Measurements from ENCODE around the gene GPRIN1. TPM values are rescaled to one million over a fixed set of nuclear protein-coding genes. Genes with fewer than 3 reads are reported as not detected.
"Not testable (repeated sequence)": the region's sequence is repeated elsewhere in the genome, so short reads cannot be mapped to it uniquely, and the experiment has no call there.

GPRIN1 gene
- total RNA-seq, 1 donor from 2014 or later: 4.5 TPM

DNA sequence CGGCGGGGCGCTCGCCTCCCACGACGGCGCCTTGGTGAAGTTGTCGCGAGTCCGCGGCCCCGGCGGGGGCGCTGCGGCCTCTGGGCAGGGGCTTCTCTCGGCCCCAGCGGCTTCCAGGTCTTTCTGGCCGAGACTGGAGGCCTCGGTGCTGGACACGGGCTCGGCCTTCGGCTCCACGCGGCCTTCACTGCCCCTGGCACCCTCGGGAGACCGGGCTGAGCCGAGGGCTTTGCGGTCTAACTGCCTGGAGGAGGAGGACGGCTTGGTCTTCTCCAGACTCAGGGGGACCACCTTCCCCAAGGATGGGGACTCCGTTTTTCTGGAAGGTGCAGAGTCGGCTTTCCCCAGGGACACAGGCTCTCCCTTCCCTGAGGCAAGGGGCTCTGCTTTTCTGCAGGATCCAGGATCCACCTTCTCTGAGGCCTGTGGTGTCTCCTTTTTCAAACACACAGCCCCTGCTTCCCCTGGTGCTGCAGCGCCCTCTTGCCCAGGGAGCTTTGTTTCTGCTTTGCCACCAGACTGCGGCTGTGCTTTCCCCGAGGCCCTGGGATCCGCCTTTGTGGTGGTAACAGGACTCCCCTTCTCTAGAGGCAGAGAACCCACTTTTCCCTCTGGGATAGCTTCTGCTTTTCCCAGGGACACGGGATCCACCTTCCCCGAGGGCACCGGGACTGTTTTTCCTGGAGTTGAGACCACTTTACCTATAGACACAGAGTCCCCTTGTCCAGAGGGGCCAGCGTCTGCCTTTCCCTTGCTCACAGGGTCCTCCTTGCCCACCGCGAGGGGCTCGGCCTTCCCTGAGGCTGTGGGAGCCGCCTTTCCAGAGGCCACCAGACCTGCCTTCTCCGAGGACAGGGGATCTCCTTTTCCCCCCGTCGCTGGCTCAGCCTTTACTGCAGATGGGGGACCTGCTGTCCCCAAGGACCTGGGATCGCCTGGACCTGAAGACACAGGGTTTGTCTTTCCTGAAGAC is 12.3 kb downstream of the GPRIN1 start:
- no peak for DNase-seq (ENCODE audit: low read depth in 2 of 2)

DNA sequence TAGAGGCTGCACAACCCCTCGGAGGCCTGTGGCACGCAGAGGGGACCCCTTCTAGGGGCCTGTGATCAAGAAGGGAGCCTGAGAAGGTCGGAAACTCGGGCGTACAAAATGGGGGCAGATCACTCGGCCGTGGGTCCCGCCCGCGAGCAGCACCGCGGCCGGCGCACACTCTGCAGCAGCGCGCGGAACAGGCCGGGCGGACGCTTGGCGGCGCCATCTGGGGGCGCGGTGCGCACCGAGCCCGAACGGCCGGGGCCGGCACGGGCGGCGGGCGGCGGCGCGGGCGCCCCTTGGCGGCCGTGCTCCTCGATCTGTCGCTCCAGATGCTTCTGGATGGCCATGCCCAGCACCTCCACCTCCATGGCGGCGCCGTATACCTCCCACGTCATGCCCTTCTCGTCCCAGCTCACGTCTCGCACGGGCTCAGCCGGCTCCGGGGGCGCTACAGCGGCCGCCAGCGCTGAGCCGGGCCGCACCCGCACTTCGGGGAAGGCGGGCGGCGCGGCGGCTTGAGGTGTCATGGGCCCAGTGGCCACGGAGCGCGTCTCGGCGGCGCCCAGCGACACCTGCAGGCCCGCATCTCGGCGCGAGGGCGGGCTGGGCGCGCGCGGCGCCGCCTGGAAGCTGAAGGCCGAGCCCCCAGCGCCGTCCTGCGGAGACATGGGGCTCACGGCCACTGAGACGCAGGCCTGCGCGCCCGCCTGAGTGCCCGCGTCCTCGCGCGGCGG is 13.1 kb downstream of the GPRIN1 start:
- DNase-seq (ENCODE audit: low read depth in 2 of 2): peak; percentile 7 to 72

DNA sequence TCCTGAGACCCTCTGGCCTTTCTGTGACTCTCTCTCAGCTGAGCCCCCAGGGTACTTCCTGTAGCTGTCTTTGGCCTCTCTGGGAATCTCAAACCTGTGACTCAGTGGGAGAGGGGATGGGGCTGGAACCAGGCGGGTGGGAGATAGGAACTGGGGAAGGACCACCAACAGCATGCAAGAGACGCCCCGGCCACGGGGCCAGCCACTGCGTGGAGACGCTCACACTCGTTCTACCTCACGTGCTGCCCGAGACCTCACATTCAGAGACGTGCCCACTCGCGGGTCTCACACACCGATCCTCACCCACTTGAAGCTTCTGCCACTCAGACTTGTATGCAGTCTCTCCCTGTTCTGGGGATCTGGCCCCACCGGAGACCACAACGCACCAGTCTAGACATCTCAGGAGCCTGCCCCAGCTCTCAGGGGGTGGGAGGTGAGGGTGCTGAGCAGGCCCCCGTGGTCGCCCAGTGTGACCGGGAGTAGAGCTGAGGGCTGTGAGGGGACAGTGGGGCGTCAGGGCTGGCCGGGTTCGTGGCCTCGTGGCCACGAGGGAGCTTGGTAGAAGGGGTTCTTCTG is 13.8 kb downstream of the GPRIN1 start:
- no peak for DNase-seq (ENCODE audit: low read depth in 2 of 2)

DNA sequence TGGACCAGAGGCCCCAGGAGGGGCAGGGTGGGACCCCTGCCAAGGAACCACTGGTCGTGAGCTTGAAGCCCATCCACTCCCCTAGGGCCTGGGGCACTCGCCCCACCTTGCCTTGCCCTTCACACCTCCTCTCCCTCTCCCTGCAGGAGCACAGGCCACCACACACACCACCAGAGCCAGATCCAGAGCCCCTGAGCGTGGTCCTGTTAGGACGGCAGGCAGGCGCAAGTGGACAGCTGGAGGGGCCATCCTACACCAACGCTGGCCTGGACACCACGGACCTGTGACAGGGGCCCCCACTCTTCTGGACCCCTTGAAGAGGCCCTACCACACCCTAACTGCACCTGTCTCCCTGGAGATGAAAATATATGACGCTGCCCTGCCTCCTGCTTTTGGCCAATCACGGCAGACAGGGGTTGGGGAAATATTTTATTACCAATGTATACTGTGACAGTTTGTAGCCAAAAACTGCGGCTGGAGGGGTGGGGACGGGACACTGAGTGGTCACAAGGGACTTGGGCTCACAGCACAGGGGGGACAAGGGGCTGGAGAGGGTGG is 14.5 kb downstream of the GPRIN1 start:
- DNase-seq (ENCODE audit: low read depth in 2 of 2): no peak

DNA sequence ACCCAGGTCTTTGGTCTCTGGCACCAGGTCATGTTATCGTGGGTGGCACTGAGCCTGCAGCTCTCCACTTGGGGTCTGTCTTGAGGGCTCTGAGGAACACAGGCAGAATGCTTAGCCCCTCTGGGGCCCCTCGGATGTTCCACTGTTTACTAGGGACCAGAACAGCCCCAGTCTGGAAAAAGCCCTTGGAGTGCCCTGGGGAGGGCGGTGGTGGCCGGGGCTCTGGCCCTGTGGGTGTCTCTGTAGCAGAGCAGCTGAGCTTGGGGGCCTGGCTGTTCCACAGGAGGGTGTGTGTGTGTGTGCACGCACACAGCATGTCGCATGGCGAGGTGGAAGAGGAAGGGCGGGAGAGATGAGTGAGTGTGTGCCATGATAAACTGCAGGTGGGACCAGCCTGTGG is 15.4 kb downstream of the GPRIN1 start:
- no peak for DNase-seq (ENCODE audit: low read depth in 2 of 2)

DNA sequence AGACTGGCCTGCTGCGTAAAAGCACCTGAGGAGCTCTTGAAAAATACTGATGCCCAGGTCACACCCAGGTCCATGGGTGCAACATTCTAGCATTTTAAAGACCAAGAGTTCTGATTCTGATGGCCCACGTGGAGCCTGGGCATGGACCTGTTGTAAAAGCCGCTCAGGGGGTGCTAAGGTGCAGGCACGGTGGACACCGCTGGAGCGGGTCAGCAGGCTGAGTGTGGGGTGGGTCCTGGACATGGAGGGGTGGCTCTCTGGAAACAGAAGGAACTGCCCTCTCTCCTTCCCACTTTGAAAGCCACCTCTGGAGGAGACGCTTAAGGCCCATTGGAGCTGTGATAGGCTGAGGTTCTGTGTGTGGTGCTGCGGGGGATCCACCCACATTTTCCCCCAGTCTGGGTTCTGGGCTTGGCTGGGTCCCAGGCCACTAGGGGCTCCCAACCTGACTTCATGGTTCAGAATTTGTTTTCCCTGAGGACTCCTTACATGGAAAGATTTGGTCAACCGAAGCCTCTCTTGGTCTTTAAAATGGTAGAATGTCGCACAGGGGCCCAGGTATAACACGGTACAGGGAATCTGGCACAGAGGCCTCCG is 16.6 kb downstream of the GPRIN1 start:
- DNase-seq (ENCODE audit: low read depth in 2 of 2): no peak

DNA sequence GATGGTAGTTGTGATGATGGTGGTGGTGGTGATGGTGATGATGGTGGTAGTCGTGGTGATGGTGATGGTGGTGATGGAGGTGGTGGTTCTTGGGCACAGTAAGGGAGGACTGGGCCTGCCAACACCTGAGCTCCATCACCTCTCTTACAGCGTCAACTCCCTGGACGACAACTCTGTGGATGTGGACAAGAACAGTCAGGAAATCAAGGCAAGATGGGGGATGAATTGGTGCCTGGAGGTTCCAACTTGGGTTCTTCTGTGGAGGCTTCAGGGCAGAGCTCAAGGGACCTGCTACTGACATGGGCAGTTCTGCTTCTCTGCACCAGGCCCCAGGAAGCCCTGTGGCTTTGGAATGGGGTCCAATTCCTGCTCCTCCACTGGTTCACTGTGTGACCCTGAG is 17.4 kb downstream of the GPRIN1 start:
- no peak for DNase-seq (ENCODE audit: low read depth in 2 of 2)

DNA sequence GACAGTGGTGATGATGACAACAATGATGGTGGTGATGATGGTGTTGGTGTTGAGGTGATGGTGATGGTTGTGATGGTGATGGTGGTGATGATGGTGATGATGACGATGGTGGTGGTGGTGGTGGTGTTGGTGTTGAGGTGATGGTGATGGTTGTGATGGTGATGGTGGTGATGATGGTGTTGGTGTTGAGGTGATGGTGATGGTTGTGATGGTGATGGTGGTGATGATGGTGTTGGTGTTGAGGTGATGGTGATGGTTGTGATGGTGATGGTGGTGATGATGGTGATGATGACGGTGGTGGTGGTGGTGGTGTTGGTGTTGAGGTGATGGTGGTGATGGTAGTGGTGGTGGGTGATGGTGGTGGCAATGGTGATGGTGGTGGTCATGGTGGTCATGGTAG is 18.3 kb downstream of the GPRIN1 start:
- not testable (repeated sequence) for DNase-seq (ENCODE audit: low read depth in 2 of 2)

DNA sequence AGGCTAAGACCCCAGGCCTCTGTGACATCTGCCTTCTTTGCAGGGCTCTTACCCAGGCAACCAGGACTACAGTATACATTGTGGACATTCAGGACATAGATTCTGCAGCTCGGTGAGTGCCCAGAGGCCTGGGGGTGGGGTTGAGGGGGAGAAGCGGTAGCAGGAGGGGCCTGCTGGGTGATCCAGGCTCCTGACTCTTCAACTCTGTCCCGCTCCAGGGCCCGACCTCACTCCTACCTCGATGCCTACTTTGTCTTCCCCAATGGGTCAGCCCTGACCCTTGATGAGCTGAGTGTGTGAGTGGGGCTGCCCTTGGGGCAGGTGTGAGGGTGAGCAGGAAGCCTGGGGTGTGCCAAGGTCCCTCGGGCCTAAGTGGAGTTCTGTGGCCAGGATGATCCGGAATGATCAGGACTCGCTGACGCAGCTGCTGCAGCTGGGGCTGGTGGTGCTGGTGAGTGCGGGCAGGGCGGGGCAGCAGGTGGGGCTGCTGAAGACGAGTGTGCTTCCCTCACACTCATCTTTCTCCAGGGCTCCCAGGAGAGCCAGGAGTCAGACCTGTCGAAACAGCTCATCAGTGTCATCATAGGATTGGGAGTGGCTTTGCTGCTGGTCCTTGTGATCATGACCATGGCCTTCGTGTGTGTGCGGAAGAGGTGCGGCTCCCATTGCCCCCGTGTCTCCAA is 19.8 kb downstream of the GPRIN1 start:
- no peak for DNase-seq (ENCODE audit: low read depth in 2 of 2)

DNA sequence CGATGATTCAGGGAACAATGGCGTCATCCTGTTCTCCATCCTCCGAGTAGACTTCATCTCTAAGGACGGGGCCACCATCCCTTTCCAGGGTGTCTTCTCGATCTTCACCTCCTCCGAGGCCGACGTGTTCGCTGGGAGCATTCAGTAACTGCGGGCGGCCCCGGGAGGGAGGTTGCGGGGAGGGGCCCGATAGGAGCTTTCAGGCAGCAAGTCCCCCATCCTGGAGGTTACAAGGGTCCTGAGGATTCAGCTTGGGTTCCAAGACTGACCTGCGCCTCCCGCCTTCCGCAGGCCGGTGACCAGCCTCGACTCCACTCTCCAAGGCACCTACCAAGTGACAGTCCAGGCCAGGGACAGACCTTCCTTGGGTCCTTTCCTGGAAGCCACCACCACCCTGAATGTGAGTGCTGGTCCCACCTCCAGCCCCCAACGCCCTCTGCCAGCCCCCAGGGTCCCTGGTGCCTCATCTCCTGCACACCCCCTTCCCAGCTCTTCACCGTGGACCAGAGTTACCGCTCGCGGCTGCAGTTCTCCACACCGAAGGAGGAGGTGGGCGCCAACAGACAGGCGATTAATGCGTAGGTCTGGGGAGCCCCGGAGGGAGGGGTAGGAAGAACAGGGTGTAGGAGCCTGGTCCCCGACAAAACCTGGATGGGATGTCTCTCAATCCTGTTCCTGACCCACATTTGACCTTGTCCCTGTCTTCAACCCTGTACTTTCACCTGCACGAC is 20.8 kb downstream of the GPRIN1 start:
- no peak for DNase-seq (ENCODE audit: low read depth in 2 of 2)

DNA sequence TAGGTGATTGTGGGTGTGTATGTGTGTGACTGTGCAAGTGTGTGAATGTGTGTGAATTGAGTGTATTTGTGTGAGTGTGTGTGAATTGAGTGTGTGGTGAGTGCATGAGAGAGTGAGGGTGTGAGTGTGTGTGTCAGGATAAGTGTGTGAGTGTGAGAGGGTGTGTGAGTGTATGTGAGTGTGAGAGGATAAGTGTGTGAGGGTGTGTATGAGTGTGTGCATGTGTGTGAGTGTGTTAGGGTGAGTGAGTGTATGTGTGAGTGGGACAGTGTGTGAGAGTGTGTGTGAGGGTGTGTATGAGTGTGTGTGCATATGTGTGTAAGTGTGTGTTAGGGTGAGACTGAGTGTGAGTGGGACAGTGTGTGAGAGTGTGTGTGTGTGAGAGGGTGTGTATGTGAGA is 21.7 kb downstream of the GPRIN1 start:
- DNase-seq (ENCODE audit: low read depth in 2 of 2): no peak

DNA sequence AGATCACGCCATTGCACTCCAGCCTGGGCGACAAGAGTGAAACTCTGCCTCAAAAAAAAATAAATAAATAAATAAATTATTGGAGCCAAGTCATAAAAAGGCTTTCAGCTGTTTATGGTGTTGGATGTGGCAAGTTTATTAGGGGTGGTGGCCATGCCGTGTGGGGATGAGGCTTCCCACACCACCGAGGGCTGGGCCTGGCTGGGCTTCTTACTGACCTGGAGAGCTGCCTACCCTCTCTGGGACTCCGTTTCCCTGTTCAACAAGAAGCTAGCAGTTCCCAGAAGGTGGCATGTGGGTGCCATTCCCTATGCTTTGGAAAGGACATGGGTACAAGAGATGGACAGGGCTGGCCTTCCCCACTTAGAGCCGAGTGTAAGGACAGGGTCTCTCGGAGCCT is 22.6 kb downstream of the GPRIN1 start:
- DNase-seq (ENCODE audit: low read depth in 2 of 2): no peak

DNA sequence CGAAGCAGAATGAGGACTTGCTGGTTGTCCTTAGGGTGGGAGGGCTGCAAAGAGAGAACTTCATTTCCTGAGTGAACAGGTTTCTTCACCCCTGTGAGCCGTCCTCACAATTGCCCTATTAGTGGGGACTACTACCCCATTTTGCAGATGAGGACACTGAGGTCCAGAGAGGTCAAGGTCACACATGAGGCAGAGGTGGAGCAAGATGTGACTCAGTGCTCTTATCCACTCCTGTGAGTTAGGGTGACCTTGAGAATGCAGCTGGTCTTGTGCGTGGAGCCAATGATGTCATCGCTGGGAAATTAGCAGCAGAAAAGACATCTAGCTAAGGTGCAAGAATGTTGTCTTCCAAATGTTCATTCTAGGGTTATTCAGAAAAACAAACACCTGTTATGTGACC is 26.9 kb downstream of the GPRIN1 start:
- DNase-seq (ENCODE audit: low read depth in 2 of 2): no peak

DNA sequence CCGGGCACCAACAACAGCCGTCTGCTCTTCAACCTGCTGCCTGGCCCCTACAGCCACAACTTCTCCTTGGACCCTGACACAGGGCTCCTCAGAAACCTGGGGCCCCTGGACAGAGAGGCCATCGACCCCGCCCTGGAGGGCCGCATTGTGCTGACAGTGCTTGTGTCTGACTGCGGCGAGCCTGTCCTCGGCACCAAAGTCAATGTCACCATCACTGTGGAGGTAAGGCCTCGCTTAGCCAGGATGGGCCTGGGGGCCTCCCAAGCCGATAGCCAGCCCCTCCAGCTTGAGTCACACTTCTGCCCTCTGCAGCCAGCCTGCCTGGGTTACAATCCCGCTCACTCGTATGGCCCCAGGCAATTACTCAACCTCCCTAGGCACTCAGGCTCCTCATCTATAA is 28.6 kb downstream of the GPRIN1 start:
- no peak for DNase-seq (ENCODE audit: low read depth in 2 of 2)

DNA sequence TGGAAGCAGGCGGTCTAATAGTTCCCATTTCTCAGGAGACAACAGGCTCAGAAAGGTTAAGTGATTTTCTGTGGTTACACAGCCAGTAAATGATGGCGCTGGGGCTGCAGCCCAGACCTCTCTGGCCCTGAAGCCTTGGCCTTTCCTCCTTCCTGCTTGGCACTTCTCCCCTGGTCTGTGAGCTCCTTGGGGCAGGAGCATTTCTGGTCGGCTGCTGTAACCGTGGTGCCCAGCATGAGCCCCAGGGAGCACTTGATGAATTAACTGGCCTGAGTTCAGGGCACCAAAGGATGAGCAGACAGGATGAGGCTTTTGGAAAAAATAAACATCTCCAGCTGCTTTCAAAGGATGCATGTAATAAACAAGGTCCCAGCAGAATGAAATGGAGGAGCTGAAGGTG is 30.6 kb downstream of the GPRIN1 start:
- no peak for DNase-seq (ENCODE audit: low read depth in 2 of 2)

DNA sequence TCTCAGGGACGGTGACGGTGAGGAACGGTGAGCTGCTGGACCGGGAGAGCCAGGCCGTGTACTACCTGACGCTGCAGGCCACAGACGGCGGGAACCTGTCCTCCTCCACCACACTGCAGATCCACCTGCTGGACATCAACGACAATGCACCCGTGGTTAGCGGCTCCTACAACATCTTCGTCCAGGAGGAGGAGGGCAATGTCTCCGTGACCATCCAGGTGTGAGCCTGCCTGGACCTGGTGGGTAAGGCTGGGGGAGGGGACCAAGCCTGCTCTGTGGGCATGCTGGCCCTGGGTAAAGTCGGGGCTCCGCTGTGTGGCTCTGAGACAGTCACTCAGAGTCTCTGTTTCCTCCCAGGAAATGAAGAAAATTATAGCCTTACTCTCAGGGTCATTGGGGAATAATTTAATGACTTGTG is 31.6 kb downstream of the GPRIN1 start:
- DNase-seq (ENCODE audit: low read depth in 2 of 2): peak; percentile 48 to 66

DNA sequence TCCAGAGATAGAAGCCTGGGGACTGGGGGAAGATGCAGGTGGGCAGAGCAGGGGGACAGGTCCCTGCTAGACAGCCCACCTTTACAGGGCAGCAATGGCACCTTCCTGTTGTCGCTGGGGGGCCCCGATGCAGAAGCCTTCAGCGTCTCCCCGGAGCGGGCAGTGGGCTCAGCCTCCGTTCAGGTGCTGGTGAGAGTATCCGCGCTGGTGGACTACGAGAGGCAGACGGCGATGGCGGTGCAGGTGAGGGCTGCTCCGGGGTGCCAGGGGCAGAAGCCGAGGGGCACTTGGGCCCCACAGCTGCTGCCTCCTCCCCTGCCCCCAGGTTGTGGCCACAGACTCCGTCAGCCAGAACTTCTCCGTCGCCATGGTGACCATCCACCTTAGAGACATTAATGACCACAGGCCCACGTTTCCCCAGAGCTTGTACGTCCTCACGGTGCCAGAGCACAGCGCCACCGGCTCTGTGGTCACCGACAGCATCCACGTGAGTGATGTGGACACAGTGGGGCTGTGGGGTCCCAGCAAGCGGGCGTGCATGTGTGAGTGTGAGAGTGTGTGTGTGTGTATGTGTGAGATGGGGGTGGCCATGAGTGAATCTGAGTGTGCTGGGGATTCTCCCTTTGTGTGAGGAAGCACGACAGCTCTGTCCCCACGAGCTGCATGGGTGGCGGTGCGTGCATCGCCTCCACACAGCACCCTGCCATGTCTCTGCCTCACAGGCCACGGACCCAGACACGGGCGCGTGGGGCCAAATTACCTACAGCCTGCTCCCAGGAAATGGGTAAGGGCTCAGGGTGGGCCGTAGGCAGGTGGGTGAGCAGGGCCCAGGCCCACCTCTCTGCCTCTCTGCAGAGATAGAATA is 32.4 kb downstream of the GPRIN1 start:
- DNase-seq (ENCODE audit: low read depth in 2 of 2): no peak

DNA sequence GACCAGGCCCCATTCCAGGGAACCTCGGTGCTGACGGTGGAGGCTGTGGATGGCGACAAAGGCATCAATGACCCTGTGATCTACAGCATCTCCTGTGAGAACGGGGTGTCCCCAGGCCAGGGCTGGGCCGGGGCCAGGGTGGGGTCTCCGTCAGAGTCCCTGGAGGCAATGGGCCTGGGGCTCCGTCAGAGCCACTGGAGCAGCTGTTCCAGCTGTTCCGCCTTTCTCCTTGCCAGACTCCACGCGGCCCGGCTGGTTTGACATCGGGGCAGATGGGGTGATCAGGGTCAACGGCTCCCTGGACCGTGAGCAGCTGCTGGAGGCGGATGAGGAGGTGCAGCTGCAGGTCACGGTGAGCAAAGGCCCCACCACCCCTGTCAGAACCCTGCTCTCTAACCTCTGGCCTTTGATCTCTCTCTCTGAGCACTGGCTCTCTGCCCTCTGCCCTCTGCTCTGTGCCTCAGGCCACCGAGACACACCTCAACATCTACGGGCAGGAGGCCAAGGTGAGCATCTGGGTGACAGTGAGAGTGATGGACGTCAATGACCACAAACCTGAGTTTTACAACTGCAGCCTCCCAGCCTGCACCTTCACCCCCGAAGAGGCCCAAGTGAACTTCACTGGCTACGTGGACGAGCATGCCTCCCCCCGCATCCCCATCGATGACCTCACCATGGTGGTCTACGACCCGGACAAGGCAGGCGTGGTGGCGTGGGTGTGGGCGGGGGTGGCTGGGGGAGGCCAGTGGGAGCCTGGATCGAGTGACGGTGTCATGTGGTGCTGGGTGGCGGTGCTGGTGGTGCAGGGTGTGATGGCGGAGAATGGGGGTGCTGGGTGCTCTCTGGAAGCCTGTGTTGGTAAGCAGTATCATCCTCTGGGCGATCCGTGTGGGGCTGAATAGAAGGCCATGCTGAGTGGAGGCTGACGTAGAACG is 34.2 kb downstream of the GPRIN1 start:
- no peak for DNase-seq (ENCODE audit: low read depth in 2 of 2)

Data from dermis microvascular lymphatic vessel endothelial cell (primary cell).